Measurements from ENCODE around the gene ABCB11. TPM values are rescaled to one million over a fixed set of nuclear protein-coding genes. Genes with fewer than 3 reads are reported as not detected.
"Not testable (repeated sequence)": the region's sequence is repeated elsewhere in the genome, so short reads cannot be mapped to it uniquely, and the experiment has no call there.

The ABCB11 gene
- total and polyA plus RNA-seq, 5 donors from 2014 or later: not detected

DNA sequence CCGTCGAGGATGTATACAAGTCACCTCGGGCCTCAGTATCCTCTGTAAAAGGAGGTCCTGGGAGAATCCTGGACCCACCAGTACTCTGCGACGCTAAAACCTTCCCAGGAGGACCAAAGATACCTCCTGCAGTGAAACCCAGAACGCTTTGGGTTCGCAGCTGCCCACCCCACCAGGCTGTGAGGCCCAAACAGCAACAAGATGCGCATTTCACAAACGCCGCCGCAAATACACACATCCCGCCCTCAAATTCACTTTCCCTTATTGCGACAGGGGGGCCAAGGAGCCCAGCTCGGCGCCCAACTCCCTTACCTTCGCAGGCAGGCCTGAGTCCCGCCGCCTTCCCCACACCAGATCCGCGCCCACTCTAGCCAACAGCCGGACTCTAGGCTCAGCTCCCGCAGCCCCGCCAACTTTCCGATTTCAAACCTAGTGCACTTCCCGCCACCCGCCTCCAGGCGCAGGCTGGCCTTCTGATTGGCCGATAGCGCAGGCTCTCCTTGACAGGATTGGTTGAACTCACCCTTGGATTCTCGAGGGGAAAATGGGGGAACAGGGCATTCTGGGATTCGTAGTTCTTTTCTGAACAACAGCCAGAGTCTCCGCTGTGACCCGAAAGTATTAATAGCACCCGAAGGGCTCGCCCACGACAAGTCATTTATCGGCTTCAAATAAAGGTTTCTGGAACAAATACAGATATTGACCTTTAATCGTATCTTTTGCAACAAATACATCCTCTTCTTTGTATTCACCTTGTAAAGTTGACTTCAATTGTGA, 140.9 kb downstream of the ABCB11 start, which contains the start of gene SPC25:
Gene SPC25, minus strand, starts transcription at position 425 of the 777 bp plus-strand sequence. CDS start 911 bp downstream, outside the sequence.
- peaks cover 10% of the 10 kb centered on the region for H3K4me1 ChIP-seq (ENCODE audit: control insufficient read depth, insufficient read depth, low read length, poor library complexity, severe bottlenecking)
- no peaks in the 10 kb centered on the region for H3K36me3 ChIP-seq (ENCODE audit: control insufficient read depth, insufficient read depth, low read length)
- H3K27ac ChIP-seq (ENCODE audit: insufficient read depth, low read length, poor library complexity, severe bottlenecking): no peak within 1 kb of the TSS
- DNase-seq (peak; percentile 81 to 94 (median 88)), ATAC-seq (ENCODE audit: low read depth in 2 of 2) (peak; percentile 94 to 99)
- peak within 1 kb of the TSS; percentile 89 to 98 (median 94) for H3K4me3 Mint-ChIP-seq
- no peaks in the 10 kb centered on the region for H3K36me3 Mint-ChIP-seq
- H3K4me1 Mint-ChIP-seq: peaks cover 7 to 10% (median 8%) of the 10 kb centered on the region in 4 donors
- H3K9me3 ChIP-seq (ENCODE audit: control insufficient read depth in 2 of 2, low read length in 2 of 2): no peaks in the 10 kb centered on the region
- H3K27me3 Mint-ChIP-seq: peaks cover 36% of the 10 kb centered on the region
- H3K27me3 ChIP-seq (ENCODE audit: control insufficient read depth, insufficient read depth, low read length): peaks cover 3% of the 10 kb centered on the region
- peaks cover 0 to 1% (median 0%) of the 10 kb centered on the region in 7 donors for H3K9me3 Mint-ChIP-seq
- peak within 1 kb of the TSS; percentile 75 for H3K4me3 ChIP-seq (ENCODE audit: low read depth, low read length)
- peak within 1 kb of the TSS; percentile 11 to 95 (median 27) for H3K27ac Mint-ChIP-seq

GRCh38 chr2:168889635-168890005, 141.5 kb downstream of the ABCB11 start:
- Histone ChIP-seq H3K27ac (ENCODE audit: insufficient read depth, low read length, poor library complexity, severe bottlenecking) (no peak overlapping the region), H3K4me3 (ENCODE audit: low read depth, low read length) (peak overlapping the region; percentile 75)
- DNase-seq: peak in 2 of 3 donors; percentile 1 to 35

DNA sequence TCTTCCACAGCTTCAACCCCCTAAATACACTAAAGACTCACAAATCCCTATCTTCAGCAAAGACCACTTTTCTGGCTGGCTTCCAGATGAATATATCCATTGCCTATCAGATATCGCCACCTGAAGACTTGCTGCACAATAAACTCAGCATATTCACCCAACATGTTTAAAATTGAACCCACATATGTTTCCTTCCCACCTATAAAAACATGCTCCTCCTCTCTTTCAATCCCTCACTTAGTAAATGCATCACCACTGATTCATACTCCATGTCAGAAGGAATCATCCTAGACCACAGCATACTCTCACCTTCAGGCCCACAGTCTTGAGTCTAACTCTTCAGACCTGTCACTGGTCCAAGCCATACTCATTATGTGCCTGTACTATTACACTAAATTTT, 146.1 kb downstream of the ABCB11 start:
- Mint-ChIP-seq H3K27me3 (no peaks in the 10 kb centered on the region), H3K4me3 (no peak overlapping the region), H3K4me1 (peaks cover 0 to 13% (median 2%) of the 10 kb centered on the region in 4 donors), H3K27ac (peak overlapping the region in 1 of 3 donors; percentile 14), H3K36me3 (no peaks in the 10 kb centered on the region), H3K9me3 (no peaks in the 10 kb centered on the region)
- H3K9me3 ChIP-seq (ENCODE audit: control insufficient read depth in 2 of 2, low read length in 2 of 2): no peaks in the 10 kb centered on the region
- no peak for ATAC-seq (ENCODE audit: low read depth in 2 of 2)
- no peak overlapping the region for H3K4me3 ChIP-seq (ENCODE audit: low read depth, low read length)
- no peaks in the 10 kb centered on the region for H3K36me3 ChIP-seq (ENCODE audit: control insufficient read depth, insufficient read depth, low read length)
- H3K27ac ChIP-seq (ENCODE audit: insufficient read depth, low read length, poor library complexity, severe bottlenecking): no peak overlapping the region
- H3K27me3 ChIP-seq (ENCODE audit: control insufficient read depth, insufficient read depth, low read length): no peaks in the 10 kb centered on the region
- no peak for DNase-seq
- H3K4me1 ChIP-seq (ENCODE audit: control insufficient read depth, insufficient read depth, low read length, poor library complexity, severe bottlenecking): peaks cover 4% of the 10 kb centered on the region

More at GRCh38 chr2:168889635-168890005, 141.5 kb downstream of the ABCB11 start:
- Histone ChIP-seq H3K36me3 (ENCODE audit: control insufficient read depth, insufficient read depth, low read length) (no peaks in the 10 kb centered on the region), H3K9me3 (ENCODE audit: control insufficient read depth in 2 of 2, low read length in 2 of 2) (no peaks in the 10 kb centered on the region), H3K4me1 (ENCODE audit: control insufficient read depth, insufficient read depth, low read length, poor library complexity, severe bottlenecking) (peaks cover 10% of the 10 kb centered on the region), H3K27me3 (ENCODE audit: control insufficient read depth, insufficient read depth, low read length) (peaks cover 3% of the 10 kb centered on the region)
- ATAC-seq (ENCODE audit: low read depth in 2 of 2): no peak
- H3K4me3 Mint-ChIP-seq: peak overlapping the region; percentile 89 to 98 (median 94)
- no peaks in the 10 kb centered on the region for H3K9me3 Mint-ChIP-seq
- peaks cover 34% of the 10 kb centered on the region for H3K27me3 Mint-ChIP-seq
- no peaks in the 10 kb centered on the region for H3K36me3 Mint-ChIP-seq
- H3K27ac Mint-ChIP-seq: no peak overlapping the region
- H3K4me1 Mint-ChIP-seq: peaks cover 7 to 10% (median 9%) of the 10 kb centered on the region in 4 donors

DNA sequence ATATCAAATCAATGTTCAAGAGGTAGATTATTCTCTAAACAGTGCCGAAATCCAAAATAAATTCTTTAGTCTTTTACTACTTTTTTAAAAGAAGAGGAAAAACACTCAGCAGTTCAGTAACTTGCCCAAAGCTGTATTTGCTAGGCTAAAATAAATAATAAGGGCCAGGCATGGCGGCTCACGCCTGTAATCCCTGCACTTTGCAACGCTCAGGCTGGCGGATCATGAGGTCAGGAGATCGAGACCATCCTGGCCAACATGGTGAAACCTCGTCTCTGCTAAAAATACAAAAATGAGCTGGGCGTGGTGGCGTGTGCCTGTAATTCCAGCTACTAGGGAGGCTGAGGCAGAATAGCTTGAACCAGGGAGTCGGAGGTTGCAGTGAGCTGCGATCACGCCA, 149.0 kb downstream of the ABCB11 start:
- H3K9me3 Mint-ChIP-seq: not testable (repeated sequence)

DNA sequence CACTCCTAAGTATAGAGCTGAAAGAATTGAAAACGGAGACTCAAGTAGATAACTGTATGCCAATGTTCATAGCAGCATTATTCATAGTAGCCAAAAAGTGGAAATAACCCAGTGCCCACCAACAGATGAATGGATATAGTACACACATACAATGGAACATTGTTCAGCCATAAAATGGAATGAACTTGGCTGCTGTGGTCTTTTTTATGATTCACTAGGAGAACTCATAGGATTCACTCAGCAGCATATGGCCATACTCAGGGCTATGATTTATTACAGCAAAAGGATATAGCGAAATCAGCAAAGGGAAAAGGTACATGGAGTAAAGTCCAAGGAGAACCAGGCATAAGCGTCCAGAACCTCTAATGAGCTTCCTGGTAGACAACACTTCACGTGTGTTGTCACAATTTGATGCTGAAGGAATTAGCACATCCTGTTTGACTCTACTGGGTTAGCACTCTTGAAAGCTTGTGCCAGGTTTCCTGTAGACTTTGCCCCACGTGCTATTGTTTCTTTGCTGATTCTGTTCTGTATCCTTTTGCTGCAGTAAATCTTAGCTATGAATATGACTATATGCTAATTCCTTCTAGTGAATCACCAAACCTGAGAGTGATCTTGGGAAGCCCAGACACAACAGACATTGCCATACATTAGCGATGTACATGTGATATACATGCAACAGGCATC, 156.6 kb downstream of the ABCB11 start:
- Histone ChIP-seq H3K9me3 (ENCODE audit: control insufficient read depth in 2 of 2, low read length in 2 of 2) (no peaks in the 10 kb centered on the region), H3K4me3 (ENCODE audit: low read depth, low read length) (no peak overlapping the region), H3K36me3 (ENCODE audit: control insufficient read depth, insufficient read depth, low read length) (no peaks in the 10 kb centered on the region), H3K27me3 (ENCODE audit: control insufficient read depth, insufficient read depth, low read length) (no peaks in the 10 kb centered on the region), H3K4me1 (ENCODE audit: control insufficient read depth, insufficient read depth, low read length, poor library complexity, severe bottlenecking) (no peaks in the 10 kb centered on the region), H3K27ac (ENCODE audit: insufficient read depth, low read length, poor library complexity, severe bottlenecking) (no peak overlapping the region)
- DNase-seq: no peak
- H3K27ac Mint-ChIP-seq: no peak overlapping the region
- H3K4me1 Mint-ChIP-seq: peaks cover 3 to 28% (median 12%) of the 10 kb centered on the region in 4 donors
- ATAC-seq (ENCODE audit: low read depth in 2 of 2): no peak
- H3K36me3 Mint-ChIP-seq: no peaks in the 10 kb centered on the region
- H3K9me3 Mint-ChIP-seq: no peaks in the 10 kb centered on the region
- H3K27me3 Mint-ChIP-seq: no peaks in the 10 kb centered on the region
- H3K4me3 Mint-ChIP-seq: no peak overlapping the region

More for the DNA sequence above, 149.0 kb downstream of the ABCB11 start:
- DNase-seq; H3K27ac ChIP-seq (ENCODE audit: insufficient read depth, low read length, poor library complexity, severe bottlenecking); H3K27me3 ChIP-seq (ENCODE audit: control insufficient read depth, insufficient read depth, low read length); H3K27me3 Mint-ChIP-seq; ATAC-seq (ENCODE audit: low read depth in 2 of 2); H3K4me3 ChIP-seq (ENCODE audit: low read depth, low read length); H3K36me3 Mint-ChIP-seq; H3K27ac Mint-ChIP-seq; H3K4me3 Mint-ChIP-seq; H3K4me1 ChIP-seq (ENCODE audit: control insufficient read depth, insufficient read depth, low read length, poor library complexity, severe bottlenecking); H3K36me3 ChIP-seq (ENCODE audit: control insufficient read depth, insufficient read depth, low read length); H3K9me3 ChIP-seq (ENCODE audit: control insufficient read depth in 2 of 2, low read length in 2 of 2): not testable (repeated sequence)
- peaks cover 2 to 20% (median 5%) of the 10 kb centered on the region in 4 donors for H3K4me1 Mint-ChIP-seq

DNA sequence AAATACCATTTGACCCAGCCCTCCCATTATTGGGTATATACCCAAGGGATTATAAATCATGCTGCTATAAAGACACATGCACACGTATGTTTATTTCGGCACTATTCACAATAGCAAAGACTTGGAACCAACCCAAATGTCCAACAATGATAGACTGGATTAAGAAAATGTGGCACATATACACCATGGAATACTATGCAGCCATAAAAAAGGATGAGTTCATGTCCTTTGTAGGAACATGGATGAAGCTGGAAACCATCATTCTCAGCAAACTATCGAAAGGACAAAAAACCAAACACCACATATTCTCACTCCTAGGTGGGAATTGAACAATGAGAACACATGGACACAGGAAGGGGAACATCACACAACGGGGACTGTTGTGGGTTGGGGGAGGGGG, 160.3 kb downstream of the ABCB11 start:
- not testable (repeated sequence) for H3K4me3 ChIP-seq (ENCODE audit: low read depth, low read length); H3K9me3 ChIP-seq (ENCODE audit: control insufficient read depth in 2 of 2, low read length in 2 of 2); H3K27me3 Mint-ChIP-seq; H3K36me3 Mint-ChIP-seq; H3K9me3 Mint-ChIP-seq; H3K36me3 ChIP-seq (ENCODE audit: control insufficient read depth, insufficient read depth, low read length); H3K27me3 ChIP-seq (ENCODE audit: control insufficient read depth, insufficient read depth, low read length); H3K27ac ChIP-seq (ENCODE audit: insufficient read depth, low read length, poor library complexity, severe bottlenecking); ATAC-seq (ENCODE audit: low read depth in 2 of 2); H3K27ac Mint-ChIP-seq; H3K4me1 ChIP-seq (ENCODE audit: control insufficient read depth, insufficient read depth, low read length, poor library complexity, severe bottlenecking); DNase-seq
- H3K4me3 Mint-ChIP-seq: peak overlapping the region in 1 of 4 donors; percentile 2
- H3K4me1 Mint-ChIP-seq: peaks cover 0 to 14% (median 6%) of the 10 kb centered on the region in 4 donors

Data from CD4-positive, CD25-positive, alpha-beta regulatory T cell (primary cell).